Left forelimb (tissue), 1 donor: Measurements from ENCODE around the gene CD48.
"Not testable (repeated sequence)": the region's sequence is repeated elsewhere in the genome, so short reads cannot be mapped to it uniquely, and the experiment has no call there.

ENCODE experiments used
- DNase-seq: peaks from one replicate; pipeline ENCODE4 v3.0.0-alpha.2; 2018; ENCODE audit warnings: low spot score

CD48 gene

GRCh38 chr1:160652065-160652641 is 59.5 kb downstream of the CD48 start:
- DNase-seq, result not testable (repeated sequence)

GRCh38 chr1:160651433-160652064 is 60.1 kb downstream of the CD48 start:
- DNase-seq, result no peak

GRCh38 chr1:160647329-160647720 is 64.3 kb downstream of the CD48 start:
- no peak for DNase-seq

- DNase-seq, result no peak
Measured at GRCh38 chr1:160646711-160647328, 64.8 kb downstream of the CD48 start, which contains the start of gene SLAMF1. Gene SLAMF1 (minus strand): TSS chr1:160647044. CDS start chr1:160646945, 99 bp downstream.

- DNase-seq, result no peak
Measured at GRCh38 chr1:160646180-160646579, 65.4 kb downstream of the CD48 start.

- DNase-seq, result no peak
Measured at GRCh38 chr1:160645386-160646130, 66.1 kb downstream of the CD48 start.

GRCh38 chr1:160644399-160644798 is 67.2 kb downstream of the CD48 start:
- no peak for DNase-seq

GRCh38 chr1:160643138-160643537 is 68.5 kb downstream of the CD48 start:
- DNase-seq, result no peak

- DNase-seq, result no peak
Measured at GRCh38 chr1:160642281-160642644, 69.4 kb downstream of the CD48 start.

GRCh38 chr1:160641323-160642280 is 70.0 kb downstream of the CD48 start:
- DNase-seq, result no peak

GRCh38 chr1:160640359-160641123 is 71.1 kb downstream of the CD48 start:
- DNase-seq, result no peak

- no peak for DNase-seq
Measured at GRCh38 chr1:160639652-160640051, 72.0 kb downstream of the CD48 start.

GRCh38 chr1:160638926-160639325 is 72.7 kb downstream of the CD48 start:
- no peak for DNase-seq

GRCh38 chr1:160638540-160638857 is 73.1 kb downstream of the CD48 start:
- no peak for DNase-seq

GRCh38 chr1:160637821-160638539 is 73.6 kb downstream of the CD48 start:
- DNase-seq, result no peak

GRCh38 chr1:160637065-160637464 is 74.6 kb downstream of the CD48 start:
- no peak for DNase-seq

GRCh38 chr1:160636547-160636946 is 75.1 kb downstream of the CD48 start:
- no peak for DNase-seq

- no peak for DNase-seq
Measured at GRCh38 chr1:160636076-160636475, 75.5 kb downstream of the CD48 start.

GRCh38 chr1:160634543-160635491 is 76.8 kb downstream of the CD48 start:
- DNase-seq, result no peak
